ENCODE measurements around the gene CHST13.

The CHST13 gene

DNA sequence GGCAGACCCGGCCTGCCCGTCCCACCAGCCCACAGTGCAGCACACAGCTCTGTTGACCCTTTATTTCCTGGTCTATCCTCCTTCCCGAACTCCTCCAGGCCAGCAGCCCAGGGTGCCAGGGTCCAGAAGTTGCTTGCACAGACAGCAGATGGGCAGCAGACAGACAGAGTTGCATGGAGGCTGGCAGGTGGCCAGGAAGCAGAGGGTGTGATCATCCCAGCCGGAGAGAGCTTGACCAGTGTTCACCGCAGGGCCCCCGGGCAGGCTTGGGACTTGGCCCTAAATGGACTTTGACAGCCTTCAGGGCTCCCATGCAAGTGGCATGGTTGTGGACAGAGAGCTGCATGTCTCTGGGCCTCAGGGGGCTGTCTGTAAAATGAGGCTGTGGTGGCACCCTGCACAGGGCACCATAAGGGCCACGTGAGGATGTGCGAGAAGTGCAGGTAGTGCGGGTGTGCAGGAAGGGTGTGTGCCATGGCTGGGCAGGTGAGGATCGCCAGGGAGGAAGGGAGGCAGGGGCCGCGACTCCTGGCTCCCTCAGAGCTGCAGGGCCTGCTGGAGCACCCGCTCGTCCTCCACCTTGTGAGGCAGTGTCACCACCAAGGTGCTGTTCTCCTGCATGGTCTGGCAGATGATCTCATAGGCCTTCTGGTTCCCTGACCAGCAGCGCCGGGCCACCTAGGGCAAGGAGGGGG is 42.0 kb upstream of the CHST13 start:
- H4K20me1 ChIP-seq (ENCODE audit: insufficient read depth, low read length), result no peaks in the 10 kb centered on the region
- H3K27me3 ChIP-seq (ENCODE audit: insufficient read depth, low read length, poor library complexity), result no peaks in the 10 kb centered on the region
- DNase-seq (no peak), ATAC-seq (ENCODE audit: insufficient read depth, low read depth) (no peak)
- no peaks in the 10 kb centered on the region for H3K79me2 ChIP-seq (ENCODE audit: insufficient read depth, low read length)
- no peak overlapping the region for H3K4me2 ChIP-seq (ENCODE audit: insufficient read depth, low read length)
- H3K4me1 ChIP-seq (ENCODE audit: insufficient read depth, low read length), result peaks cover 4% of the 10 kb centered on the region
- H3K9me3 ChIP-seq (ENCODE audit: insufficient read depth, low read length, severe bottlenecking), result no peaks in the 10 kb centered on the region
- H3K9ac ChIP-seq (ENCODE audit: low read depth, low read length), result no peak overlapping the region
- TF ChIP-seq EZH2 (IDR thresholded peaks at IDR 0.05; ENCODE audit: borderline replicate concordance, low read depth, low read length, severe bottlenecking) (no peak), CTCF (IDR thresholded peaks at IDR 0.05; ENCODE audit: borderline replicate concordance, extremely low read depth, low read length, poor library complexity, severe bottlenecking) (no peak)
- no peak overlapping the region for H2AFZ ChIP-seq (ENCODE audit: low read depth, low read length)
- H3K36me3 ChIP-seq (ENCODE audit: insufficient read depth, low read length), result no peaks in the 10 kb centered on the region
- H3K4me3 ChIP-seq (ENCODE audit: low read depth in 1 of 2, low read length in 2 of 2), result no peak overlapping the region
- H3K27ac ChIP-seq (ENCODE audit: low read length), result no peak overlapping the region

- Histone ChIP-seq H2AFZ (ENCODE audit: low read depth, low read length) (no peak overlapping the region), H3K9ac (ENCODE audit: low read depth, low read length) (no peak overlapping the region), H3K27ac (ENCODE audit: low read length) (no peak overlapping the region), H3K79me2 (ENCODE audit: insufficient read depth, low read length) (no peaks in the 10 kb centered on the region), H3K4me2 (ENCODE audit: insufficient read depth, low read length) (no peak overlapping the region), H3K9me3 (ENCODE audit: insufficient read depth, low read length, severe bottlenecking) (no peaks in the 10 kb centered on the region), H3K27me3 (ENCODE audit: insufficient read depth, low read length, poor library complexity) (no peaks in the 10 kb centered on the region), H4K20me1 (ENCODE audit: insufficient read depth, low read length) (no peaks in the 10 kb centered on the region), H3K4me1 (ENCODE audit: insufficient read depth, low read length) (peaks cover 8% of the 10 kb centered on the region), H3K36me3 (ENCODE audit: insufficient read depth, low read length) (no peaks in the 10 kb centered on the region), H3K4me3 (ENCODE audit: low read depth in 1 of 2, low read length in 2 of 2) (no peak overlapping the region)
- TF ChIP-seq EZH2 (IDR thresholded peaks at IDR 0.05; ENCODE audit: borderline replicate concordance, low read depth, low read length, severe bottlenecking) (no peak), CTCF (IDR thresholded peaks at IDR 0.05; ENCODE audit: borderline replicate concordance, extremely low read depth, low read length, poor library complexity, severe bottlenecking) (no peak)
- ATAC-seq (ENCODE audit: insufficient read depth, low read depth), result no peak
- no peak for DNase-seq
Measured at GRCh38 chr3:126482503-126483255, 41.3 kb upstream of the CHST13 start.

- no peak overlapping the region for H3K9ac ChIP-seq (ENCODE audit: low read depth, low read length)
- no peak overlapping the region for H3K4me3 ChIP-seq (ENCODE audit: low read depth in 1 of 2, low read length in 2 of 2)
- H3K4me2 ChIP-seq (ENCODE audit: insufficient read depth, low read length), result no peak overlapping the region
- H3K9me3 ChIP-seq (ENCODE audit: insufficient read depth, low read length, severe bottlenecking), result no peaks in the 10 kb centered on the region
- H3K79me2 ChIP-seq (ENCODE audit: insufficient read depth, low read length), result no peaks in the 10 kb centered on the region
- no peak overlapping the region for H3K27ac ChIP-seq (ENCODE audit: low read length)
- no peaks in the 10 kb centered on the region for H3K36me3 ChIP-seq (ENCODE audit: insufficient read depth, low read length)
- no peak for ATAC-seq (ENCODE audit: insufficient read depth, low read depth)
- H3K27me3 ChIP-seq (ENCODE audit: insufficient read depth, low read length, poor library complexity), result no peaks in the 10 kb centered on the region
- peaks cover 8% of the 10 kb centered on the region for H3K4me1 ChIP-seq (ENCODE audit: insufficient read depth, low read length)
- TF ChIP-seq EZH2 (IDR thresholded peaks at IDR 0.05; ENCODE audit: borderline replicate concordance, low read depth, low read length, severe bottlenecking) (no peak), CTCF (IDR thresholded peaks at IDR 0.05; ENCODE audit: borderline replicate concordance, extremely low read depth, low read length, poor library complexity, severe bottlenecking) (no peak)
- DNase-seq, result no peak
- H2AFZ ChIP-seq (ENCODE audit: low read depth, low read length), result no peak overlapping the region
- H4K20me1 ChIP-seq (ENCODE audit: insufficient read depth, low read length), result no peaks in the 10 kb centered on the region
Measured at GRCh38 chr3:126483321-126483761, 40.6 kb upstream of the CHST13 start.
